ENCODE results near the gene DHX38.

Gene DHX38

GRCh38 chr16:72137380-72138063 is 43.9 kb downstream of the DHX38 start:
- no peak for TF ChIP-seq CTCF (IDR thresholded peaks at IDR 0.05; ENCODE audit: low read depth, low read length)
- no peak for DNase-seq (ENCODE audit: low read depth, low spot score)
- in situ Hi-C loops (cut with HindIII; ENCODE audit: low sequenced_read_pairs), result no loop called here
- no peak overlapping the region for H3K4me3 ChIP-seq (ENCODE audit: low read depth, low read length)

- in situ Hi-C loops (cut with HindIII; ENCODE audit: low sequenced_read_pairs), result no loop called here
- no peak for DNase-seq (ENCODE audit: low read depth, low spot score)
- TF ChIP-seq CTCF (IDR thresholded peaks at IDR 0.05; ENCODE audit: low read depth, low read length), result no peak
- H3K4me3 ChIP-seq (ENCODE audit: low read depth, low read length), result no peak overlapping the region
Measured at GRCh38 chr16:72138064-72138572, 44.5 kb downstream of the DHX38 start.

GRCh38 chr16:72139908-72140307 is 46.3 kb downstream of the DHX38 start:
- no peak for DNase-seq (ENCODE audit: low read depth, low spot score)
- no peak overlapping the region for H3K4me3 ChIP-seq (ENCODE audit: low read depth, low read length)
- no peak for TF ChIP-seq CTCF (IDR thresholded peaks at IDR 0.05; ENCODE audit: low read depth, low read length)
- in situ Hi-C loops (cut with HindIII; ENCODE audit: low sequenced_read_pairs), result no loop called here

- TF ChIP-seq CTCF (IDR thresholded peaks at IDR 0.05; ENCODE audit: low read depth, low read length), result no peak
- no peak for DNase-seq (ENCODE audit: low read depth, low spot score)
- in situ Hi-C loops (cut with HindIII; ENCODE audit: low sequenced_read_pairs), result no loop called here
- no peak overlapping the region for H3K4me3 ChIP-seq (ENCODE audit: low read depth, low read length)
Measured at GRCh38 chr16:72142476-72142875, 48.8 kb downstream of the DHX38 start.

GRCh38 chr16:72149676-72150464 is 56.2 kb downstream of the DHX38 start:
- H3K4me3 ChIP-seq (ENCODE audit: low read depth, low read length), result no peak overlapping the region
- TF ChIP-seq CTCF (IDR thresholded peaks at IDR 0.05; ENCODE audit: low read depth, low read length), result no peak
- in situ Hi-C loops (cut with HindIII; ENCODE audit: low sequenced_read_pairs), result no loop called here
- DNase-seq (ENCODE audit: low read depth, low spot score), result no peak

GRCh38 chr16:72159386-72159785 is 65.7 kb downstream of the DHX38 start:
- no peak for TF ChIP-seq CTCF (IDR thresholded peaks at IDR 0.05; ENCODE audit: low read depth, low read length)

More at GRCh38 chr16:72159386-72159785, 65.7 kb downstream of the DHX38 start:
- H3K4me3 ChIP-seq (ENCODE audit: low read depth, low read length), result no peak overlapping the region
- DNase-seq (ENCODE audit: low read depth, low spot score), result no peak
- in situ Hi-C loops (cut with HindIII; ENCODE audit: low sequenced_read_pairs), result no loop called here

All from astrocyte of the spinal cord (primary cell).